SIG-M5 treated with dmso at 0.1 percent for 504 hours (cell line): ENCODE measurements around the gene FAM25G.

ENCODE experiments used
- DNase-seq: peaks from one replicate; lab custom pipeline; 2025; ENCODE audit not compliant: unreplicated experiment; lab: John Stamatoyannopoulos, UW

FAM25G gene

GRCh38 chr10:47449102-47449978 is 42.2 kb downstream of the FAM25G start:
- no peak for DNase-seq

DNA sequence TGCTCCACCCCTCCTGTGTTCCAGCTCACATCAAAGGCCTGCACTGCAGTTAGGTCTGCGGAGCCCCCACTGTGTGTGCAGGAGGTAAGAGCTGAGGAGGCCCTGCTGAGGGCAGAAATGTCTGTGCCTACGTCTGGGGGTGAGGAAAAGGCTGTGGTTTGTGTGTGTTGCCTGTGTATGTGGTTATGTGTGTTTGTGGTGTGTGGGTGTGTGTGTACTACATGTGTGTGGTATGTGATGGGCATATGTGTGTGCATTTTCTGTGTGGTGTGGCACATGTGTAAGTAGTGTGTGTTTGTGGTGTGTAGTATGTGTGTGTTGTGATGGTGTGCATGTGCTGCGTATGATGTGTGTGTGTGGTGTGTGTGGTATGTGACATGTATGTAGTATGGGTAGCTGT is 43.8 kb downstream of the FAM25G start:
- DNase-seq: no peak

GRCh38 chr10:47447209-47447608 is 44.3 kb downstream of the FAM25G start:
- no peak for DNase-seq

GRCh38 chr10:47445720-47446119 is 45.8 kb downstream of the FAM25G start:
- DNase-seq: no peak

GRCh38 chr10:47444047-47444446 is 47.5 kb downstream of the FAM25G start:
- no peak for DNase-seq

GRCh38 chr10:47443145-47443544 is 48.4 kb downstream of the FAM25G start:
- no peak for DNase-seq

- no peak for DNase-seq
Measured at GRCh38 chr10:47442351-47442750, 49.1 kb downstream of the FAM25G start.

- DNase-seq: no peak
Measured at GRCh38 chr10:47441938-47442337, 49.6 kb downstream of the FAM25G start.

DNA sequence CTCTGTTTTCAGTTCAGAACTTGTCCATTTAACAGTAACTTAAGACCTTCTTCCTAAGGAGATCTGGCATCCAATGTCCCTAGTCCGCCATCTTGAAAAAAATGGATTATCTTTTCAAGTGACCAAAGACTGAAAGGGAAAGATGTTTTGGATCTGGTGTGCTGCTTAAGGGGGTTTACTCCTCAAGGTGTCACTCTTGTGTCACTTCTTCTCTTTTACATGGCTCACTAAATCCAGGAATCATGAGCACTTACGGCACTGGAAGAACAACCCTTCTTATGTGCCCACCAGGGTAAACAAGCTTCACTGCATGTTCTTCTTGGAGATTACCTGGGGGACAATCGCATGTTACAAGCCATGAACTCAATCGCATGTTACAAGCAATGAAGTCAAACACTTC is 51.3 kb downstream of the FAM25G start:
- DNase-seq: no peak

DNA sequence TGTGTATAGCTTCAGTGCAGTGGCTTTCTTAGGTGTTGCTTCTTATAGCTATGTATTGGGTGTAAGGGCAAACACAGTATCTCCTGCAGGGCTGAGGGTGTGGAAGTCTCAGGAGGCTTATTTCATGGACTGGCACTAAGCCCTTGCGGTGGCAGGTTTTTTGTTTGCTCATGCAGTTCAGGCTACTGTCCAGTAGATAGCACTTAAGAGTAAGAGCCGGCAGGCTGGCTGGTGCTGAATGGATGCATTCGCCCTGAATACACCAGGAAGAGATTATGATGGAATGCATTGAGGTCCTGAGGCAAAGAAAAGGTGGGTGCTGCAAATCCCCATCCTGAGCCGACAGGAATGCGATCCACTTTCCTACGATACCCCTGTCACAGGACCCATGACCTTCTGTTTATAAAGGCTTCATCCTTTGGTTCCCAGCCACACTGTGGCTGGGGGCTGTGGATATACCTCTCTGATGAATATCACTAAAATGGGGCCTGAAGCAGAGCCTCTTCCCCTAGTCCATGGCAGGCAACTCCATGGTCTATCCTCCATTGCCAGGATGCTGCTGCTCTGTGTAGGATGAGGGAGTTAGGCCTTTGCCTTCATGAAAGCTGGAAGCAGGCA is 52.5 kb downstream of the FAM25G start:
- peak; percentile 39 for DNase-seq
